Heart left ventricle (tissue), 16 donors: ENCODE measurements around the gene S100A14. TPM values are rescaled to one million over a fixed set of nuclear protein-coding genes. Genes with fewer than 3 reads are reported as not detected.
A peak's percentile ranks its signal among the peaks of the same experiment; 100 is the strongest.

Experiments used
- ATAC-seq, 4 donors: fragments of 200-7000 bp; cut with Tn5 transposase; one replicate each; pipeline ENCODE4 v1.9.1; 2020 to 2022; ENCODE audit warnings: moderate library complexity in 4 of 4, mild to moderate bottlenecking in 3 of 4, moderate number of reproducible peaks in 1 of 4
- DNase-seq, 5 donors: peaks; one replicate each; pipeline ENCODE4 v3.0.0-alpha.2; 2020
- H3K27ac ChIP-seq, 12 donors: fragments of 200-600 bp; sonication (generic) in 4 of 12; one replicate each; pipeline versions ENCODE4 v1.5.0 to v1.8.0; 2016 to 2022; ENCODE audit warnings: mild to moderate bottlenecking in 2 of 12
- H3K27me3 ChIP-seq, 9 donors: fragments of 200-600 bp; sonication (generic) in 2 of 9; one replicate each; pipeline versions ENCODE4 v1.5.1 to v1.8.0; 2016 to 2022; ENCODE audit warnings: mild to moderate bottlenecking in 3 of 9
- H3K36me3 ChIP-seq, 9 donors: fragments of 200-600 bp; sonication (generic) in 2 of 9; one replicate each; pipeline versions ENCODE4 v1.5.0 to v1.8.0; 2018 to 2022; ENCODE audit warnings: mild to moderate bottlenecking in 2 of 9
- H3K4me1 ChIP-seq, 12 donors: fragments of 200-600 bp; sonication (generic) in 4 of 12; one replicate each; pipeline versions ENCODE4 v1.5.0 to v1.8.0; 2016 to 2022; ENCODE audit warnings: mild to moderate bottlenecking in 3 of 12
- H3K4me3 ChIP-seq, 12 donors: fragments of 200-600 bp; sonication (generic) in 4 of 12; one replicate each; pipeline versions ENCODE4 v1.5.0 to v1.8.0; 2017 to 2022; ENCODE audit warnings: mild to moderate bottlenecking in 9 of 12, moderate library complexity in 4 of 12
- H3K9me3 ChIP-seq, 12 donors: fragments of 200-600 bp; sonication (generic) in 4 of 12; one replicate each; pipeline versions ENCODE4 v1.5.0 to v1.8.0; 2016 to 2022; ENCODE audit warnings: mild to moderate bottlenecking in 1 of 12
- CTCF ChIP-seq, 12 donors: fragments of 200-600 bp; sonication (generic) in 4 of 12; IDR thresholded peaks; one replicate each; pipeline versions ENCODE4 v1.5.0 to v1.8.0; 2018 to 2022; ENCODE audit warnings: antibody characterized with exemption in 12 of 12, mild to moderate bottlenecking in 5 of 12
- POLR2A ChIP-seq, 2 donors: fragments of 450-650 bp; IDR thresholded peaks; one replicate each; pipeline ENCODE4 v1.6.1; 2017; ENCODE audit warnings: antibody characterized with exemption in 2 of 2, mild to moderate bottlenecking in 2 of 2, moderate library complexity in 2 of 2
- WGBS, 4 donors: extraction: QIAGEN DNeasy Blood & Tissue Kit in 2 of 4; methylation state at CpG; one replicate each; pipeline versions ENCODE4 v1.1.5 to v1.1.7; 2013 to 2018; 5-methylcytosine and 5-hydroxymethylcytosine counted together
- intact Hi-C, 10 donors: fragments of 100-400 bp; cut with DNase I; formaldehyde crosslinking; loops; one replicate each; pipeline versions ENCODE4 v1.11.1 to v1.14.2; 2022
- polyA plus RNA-seq, 2 donors: library from polyadenylated mRNA; stranded (reverse); fragments of 200-250 nt; gene quantifications; one replicate each; pipeline ENCODE4 v1.2.3, GENCODE V29; 2013
- total RNA-seq, 9 donors: library from RNA; depleted of rRNA in 2 of 9; stranded (reverse); fragments of >200 nt in 2 of 9; fragmentation: NEBNext Ultra II Directional in 3 of 9; extraction: Animal tissue kit (Norgen Biotek cat#: 25700) in 3 of 9; gene quantifications; one replicate each; pipeline versions ENCODE4 v1.1.0 to v1.2.4, GENCODE V29; 2016 to 2023
- donor health status: ischemic (EF 13 %, LVEDD 7.1; RV severe dilation, severe dysfunction).
- donor health status: healthy with polysubstance abuse.
- donor health status: DM: no; HTN: yes; CAD: no.
- donor health status: DM: no; HTN: no; CAD: no.
- donor health status: ischemic (EF 25% LVEDD 6.9; RV normal size, moderate dysfunction).
- donor health status: ischemic (EF 25% LVEDD 5.7; RV mildly dilated, moderate dysfunction).
- donor health status: healthy.
- donor health status: DM: yes; HTN: yes; CAD: no.
- donor health status: ischemic (EF 35%, LVEDD 5.7; RV mildly dilated, moderate dysfunction).
- donor health status: nonischemic (EF 11% LVEDD 7.7; RV severe dilation, severe dysfunction).
- donor health status: DM: yes; HTN: yes; CAD: no.
- donor health status: PGD.
- donor health status: ischemic (EF 29% LVEDD 5.4; RV normal size, mild dysfunction).
- donor health status: nonischemic (EF 23%, LVEDD 6.1; RV moderate dilation, normal function).

S100A14 gene
- total and polyA plus RNA-seq, 11 donors, result 0.79 to 6.1 (median 3.9) TPM; not detected in 1

- no peak for DNase-seq
- Histone ChIP-seq H3K4me3 (peak overlapping the region in 9 of 12 donors; percentile 25 to 87 (median 53)), H3K27me3 (no peaks in the 10 kb centered on the region), H3K4me1 (peaks cover 4 to 74% (median 47%) of the 10 kb centered on the region in 12 donors), H3K9me3 (no peaks in the 10 kb centered on the region), H3K27ac (peak overlapping the region in 11 of 12 donors; percentile 11 to 97 (median 94)), H3K36me3 (peaks cover 0 to 4% (median under 1%) of the 10 kb centered on the region in 9 donors)
- 59 to 79% (median 70%) methylated on average over 7 of the region's 7 CpGs for WGBS, 4 donors
- ATAC-seq, result no peak
- intact Hi-C loops, result loop anchor here in 4 of 10 donors (2.0 to 5.0 kb wide), 5 partner anchors 18 to 98 kb away; partner anchors contain the start of genes ILF2 (in 3 of the 4), INTS3 (in 1 of the 4) and S100A16 (in 1 of the 4)
- TF ChIP-seq POLR2A (IDR thresholded peaks at IDR 0.05) (no peak), CTCF (IDR thresholded peaks at IDR 0.05) (no peak)
Observed at GRCh38 chr1:153630384-153630783, 14.3 kb upstream of the S100A14 start.

DNA sequence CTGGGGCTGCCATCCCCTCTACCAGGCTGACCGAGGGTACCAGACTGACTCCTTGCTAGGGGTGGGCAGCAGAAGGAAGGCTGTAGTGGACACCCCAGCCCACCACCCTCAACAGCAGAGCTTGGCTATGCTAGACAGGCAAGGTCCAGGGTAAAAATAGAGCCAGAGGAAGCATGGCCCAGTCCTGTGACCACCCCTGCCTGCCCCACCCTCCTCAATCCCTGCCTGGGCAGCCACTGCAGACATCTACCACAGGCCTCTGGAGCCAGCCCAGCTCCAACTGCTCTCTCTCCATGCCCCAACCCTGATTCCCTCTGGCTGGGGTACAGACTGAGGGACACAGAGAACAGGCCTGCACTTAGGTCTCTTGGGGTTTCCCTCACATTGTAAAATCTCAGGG lies 13.8 kb upstream of the S100A14 start:
- DNase-seq, result peak in 4 of 5 donors; percentile 80 to 85 (median 80)
- H3K27ac ChIP-seq, result peak overlapping the region; percentile 75 to 97 (median 94)
- H3K27me3 ChIP-seq, result no peaks in the 10 kb centered on the region
- no peak for TF ChIP-seq CTCF (IDR thresholded peaks at IDR 0.05)
- peak in 1 of 2 donors; percentile 23 for TF ChIP-seq POLR2A (IDR thresholded peaks at IDR 0.05)
- H3K4me1 ChIP-seq, result peaks cover 4 to 73% (median 47%) of the 10 kb centered on the region in 12 donors
- H3K4me3 ChIP-seq, result peak overlapping the region in 10 of 12 donors; percentile 34 to 87 (median 58)
- WGBS, 4 donors, result 40 to 80% (median 62%) methylated on average over 1 of the region's 1 CpG
- no peaks in the 10 kb centered on the region for H3K9me3 ChIP-seq
- intact Hi-C loops, result loop anchor here in 5 of 10 donors (2.0 to 5.0 kb wide), 6 partner anchors 17 to 98 kb away; partner anchors contain the start of genes ILF2 (in 4 of the 5), INTS3 (in 1 of the 5) and S100A16 (in 1 of the 5)
- peak; percentile 38 to 58 (median 52) for ATAC-seq
- peaks cover 0 to 8% (median 0%) of the 10 kb centered on the region in 9 donors for H3K36me3 ChIP-seq

DNA sequence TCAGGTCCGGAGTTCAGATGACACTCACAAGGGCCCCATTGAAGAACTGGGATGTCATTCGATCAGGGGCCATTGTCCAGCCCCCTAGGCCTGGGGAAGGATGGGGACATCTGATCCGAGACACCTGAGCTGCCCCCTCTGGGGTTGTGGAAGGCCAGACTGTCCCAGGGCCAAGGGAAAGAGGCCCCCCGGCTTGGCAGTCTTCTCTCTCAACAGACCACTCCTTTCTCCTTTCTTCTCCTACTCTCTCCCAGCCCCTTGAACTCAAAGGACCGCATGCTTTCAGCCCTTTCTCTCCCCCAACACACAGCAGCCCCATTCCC lies 13.2 kb upstream of the S100A14 start:
- peaks cover 4 to 76% (median 47%) of the 10 kb centered on the region in 12 donors for H3K4me1 ChIP-seq
- peak overlapping the region; percentile 20 to 87 (median 56) for H3K4me3 ChIP-seq
- no peak for DNase-seq
- H3K9me3 ChIP-seq, result no peaks in the 10 kb centered on the region
- H3K27ac ChIP-seq, result peak overlapping the region; percentile 75 to 97 (median 94)
- TF ChIP-seq CTCF (IDR thresholded peaks at IDR 0.05) (no peak), POLR2A (IDR thresholded peaks at IDR 0.05) (no peak)
- intact Hi-C loops, result loop anchor here in 1 of 10 donors (2.0 kb wide), 1 partner anchor 41 kb away; the partner anchor contains the start of gene ILF2
- 54 to 73% (median 68%) methylated on average over 5 of the region's 5 CpGs for WGBS, 4 donors
- H3K36me3 ChIP-seq, result peaks cover 0 to 12% (median 0%) of the 10 kb centered on the region in 9 donors
- H3K27me3 ChIP-seq, result no peaks in the 10 kb centered on the region
- ATAC-seq, result no peak

DNA sequence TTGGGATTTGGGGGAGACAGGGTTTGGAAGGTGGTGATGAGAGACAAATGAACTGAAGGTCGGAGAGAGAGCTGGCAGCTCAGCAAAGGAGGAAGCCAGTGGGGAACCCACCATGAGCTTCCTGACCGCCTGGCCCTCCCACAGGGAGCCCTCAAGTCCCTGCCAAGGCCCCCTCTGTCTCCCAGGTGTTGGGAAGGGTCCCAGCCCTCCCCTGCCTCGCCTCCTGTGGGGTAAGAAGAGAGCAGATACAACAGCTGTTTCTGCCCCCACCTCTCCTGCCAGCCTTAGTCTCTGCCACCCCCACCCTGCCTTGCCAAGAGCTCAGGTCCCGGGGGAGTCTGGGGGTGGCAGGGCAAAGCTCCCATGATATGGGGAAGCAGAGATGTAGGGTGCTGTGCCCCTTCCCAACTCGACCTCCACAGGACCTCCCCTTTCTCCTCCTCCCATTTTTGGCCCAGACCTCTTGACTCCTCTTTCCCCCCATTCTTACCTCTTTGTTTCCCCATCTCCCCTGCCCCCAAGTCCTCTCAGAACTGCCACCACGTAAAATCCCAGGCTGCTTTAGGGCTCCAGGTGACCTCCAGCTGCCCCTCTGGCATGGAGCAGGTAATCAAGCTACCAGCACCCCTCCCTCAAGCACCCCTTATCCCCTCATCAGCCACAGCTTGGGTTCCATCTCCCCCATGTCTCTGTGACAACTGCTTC lies 12.7 kb upstream of the S100A14 start:
- DNase-seq (no peak), ATAC-seq (no peak)
- no peak for TF ChIP-seq CTCF (IDR thresholded peaks at IDR 0.05)
- TF ChIP-seq POLR2A (IDR thresholded peaks at IDR 0.05), result no peak
- Histone ChIP-seq H3K9me3 (no peaks in the 10 kb centered on the region), H3K4me1 (peaks cover 4 to 78% (median 50%) of the 10 kb centered on the region in 12 donors), H3K27me3 (no peaks in the 10 kb centered on the region), H3K36me3 (peaks cover 0 to 16% (median 4%) of the 10 kb centered on the region in 9 donors), H3K4me3 (peak overlapping the region; percentile 20 to 87 (median 56)), H3K27ac (peak overlapping the region; percentile 75 to 97 (median 94))
- intact Hi-C loops, result loop anchor here in 1 of 10 donors (2.0 kb wide), 1 partner anchor 42 kb away; the partner anchor contains the start of gene ILF2
- 43 to 74% (median 67%) methylated on average over 6 of the region's 6 CpGs for WGBS, 4 donors
